Posterior cingulate gyrus (tissue), 11 donors: ENCODE measurements around the gene GALK1.
"Not testable (repeated sequence)": the region's sequence is repeated elsewhere in the genome, so short reads cannot be mapped to it uniquely, and the experiment has no call there.

Experiments
- DNase-seq, 10 donors: peaks; one replicate each; pipeline versions ENCODE4 v3.0.0 to v3.0.0-alpha.2; 2020 to 2021; ENCODE audit warnings: mixed read lengths in 3 of 10
- intact Hi-C: fragments of 100-400 bp; cut with DNase I; formaldehyde crosslinking; loops from one replicate; pipeline ENCODE4 v1.15.1; 2023

Gene GALK1

GRCh38 chr17:75773121-75773807, 8.3 kb upstream of the GALK1 start:
- peak in 4 of 10 donors; percentile 5 to 80 (median 60) for DNase-seq
- intact Hi-C loops = no loop called here

- DNase-seq = peak in 3 of 10 donors; percentile 3 to 55 (median 55)
- intact Hi-C loops = no loop called here
Observed at GRCh38 chr17:75771334-75772281, 6.6 kb upstream of the GALK1 start.

- peak in 2 of 10 donors; percentile 7 to 12 for DNase-seq
- intact Hi-C loops = no loop called here
Observed at GRCh38 chr17:75769536-75769935, 4.5 kb upstream of the GALK1 start.

- intact Hi-C loops = no loop called here
- peak in 3 of 10 donors; percentile 18 to 26 (median 20) for DNase-seq
Observed at GRCh38 chr17:75767881-75768280, 2.9 kb upstream of the GALK1 start.

GRCh38 chr17:75765981-75766380, 989 bp upstream of the GALK1 start:
- intact Hi-C loops = no loop called here

GRCh38 chr17:75764417-75764710, 628 bp downstream of the GALK1 start:
- intact Hi-C loops = no loop called here
- no peak for DNase-seq

More at GRCh38 chr17:75765981-75766380, 989 bp upstream of the GALK1 start:
- DNase-seq = peak in 3 of 10 donors; percentile 58 to 79 (median 73)

GRCh38 chr17:75763613-75764416, 1.2 kb downstream of the GALK1 start:
- peak in 3 of 10 donors; percentile 67 to 86 (median 84) for DNase-seq
- intact Hi-C loops = no loop called here

- intact Hi-C loops = no loop called here
- peak in 2 of 10 donors; percentile 28 to 73 for DNase-seq
Observed at GRCh38 chr17:75763269-75763607, 1.8 kb downstream of the GALK1 start.

- intact Hi-C loops = no loop called here
- DNase-seq = peak in 3 of 10 donors; percentile 59 to 74 (median 68)
Observed at GRCh38 chr17:75762513-75763268, 2.3 kb downstream of the GALK1 start.

- DNase-seq = peak in 2 of 10 donors; percentile 0 to 16
- intact Hi-C loops = not testable (repeated sequence)
Observed at GRCh38 chr17:75759978-75760640, 4.9 kb downstream of the GALK1 start.

GRCh38 chr17:75759457-75759856, 5.5 kb downstream of the GALK1 start:
- DNase-seq = peak in 3 of 10 donors; percentile 5 to 47 (median 23)
- intact Hi-C loops = no loop called here

- peak in 4 of 10 donors; percentile 18 to 84 (median 72) for DNase-seq
- intact Hi-C loops = no loop called here
Observed at GRCh38 chr17:75758131-75758905, 6.7 kb downstream of the GALK1 start.

GRCh38 chr17:75757086-75757681, 7.8 kb downstream of the GALK1 start:
- intact Hi-C loops = no loop called here
- peak in 1 of 10 donors; percentile 16 for DNase-seq

GRCh38 chr17:75756451-75757085, 8.4 kb downstream of the GALK1 start:
- intact Hi-C loops = no loop called here
- DNase-seq = peak in 1 of 10 donors; percentile 79

- intact Hi-C loops = no loop called here
- no peak for DNase-seq
Observed at GRCh38 chr17:75755990-75756389, 9.0 kb downstream of the GALK1 start.

GRCh38 chr17:75755205-75755901, 9.6 kb downstream of the GALK1 start:
- intact Hi-C loops = no loop called here
- peak in 1 of 10 donors; percentile 78 for DNase-seq
